ENCODE data around the gene RELA.

The RELA gene

DNA sequence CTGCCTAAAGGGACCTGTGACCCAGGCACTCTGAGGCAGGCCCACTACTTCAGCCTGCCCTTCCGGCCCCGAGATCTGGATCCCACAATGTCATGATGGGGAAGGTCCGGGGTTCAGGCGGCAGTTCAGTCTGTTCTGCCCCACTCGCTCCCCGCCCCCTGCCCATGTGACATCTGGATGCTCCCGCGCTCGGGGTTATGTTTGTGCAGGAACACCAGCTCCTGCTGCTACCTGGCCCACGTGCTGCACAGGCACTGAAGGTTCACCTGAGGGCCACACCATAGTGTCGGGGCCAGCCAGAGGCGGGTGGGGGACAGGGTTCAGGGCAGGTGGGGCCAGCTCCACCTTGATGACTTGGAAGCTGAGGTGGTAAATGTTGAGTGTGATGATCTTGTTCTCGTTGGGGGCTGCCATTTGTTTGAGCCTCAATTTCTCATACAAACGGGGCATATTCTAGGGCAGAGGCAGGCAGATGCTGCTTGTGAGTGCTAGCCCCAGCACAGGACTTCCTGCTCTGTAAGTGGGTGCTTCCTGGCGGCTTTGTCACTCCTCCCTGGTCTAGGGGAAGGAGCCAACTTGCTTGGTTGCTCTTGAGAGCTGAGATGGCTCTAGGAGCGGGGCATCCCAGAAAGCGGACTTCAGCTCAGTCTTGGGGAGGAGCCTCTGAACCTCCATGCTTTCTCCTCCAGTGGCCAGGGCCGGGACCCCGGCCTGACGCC, 29.2 kb downstream of the RELA start:
- DNase-seq (ENCODE audit: low read depth in 2 of 2): no peak

DNA sequence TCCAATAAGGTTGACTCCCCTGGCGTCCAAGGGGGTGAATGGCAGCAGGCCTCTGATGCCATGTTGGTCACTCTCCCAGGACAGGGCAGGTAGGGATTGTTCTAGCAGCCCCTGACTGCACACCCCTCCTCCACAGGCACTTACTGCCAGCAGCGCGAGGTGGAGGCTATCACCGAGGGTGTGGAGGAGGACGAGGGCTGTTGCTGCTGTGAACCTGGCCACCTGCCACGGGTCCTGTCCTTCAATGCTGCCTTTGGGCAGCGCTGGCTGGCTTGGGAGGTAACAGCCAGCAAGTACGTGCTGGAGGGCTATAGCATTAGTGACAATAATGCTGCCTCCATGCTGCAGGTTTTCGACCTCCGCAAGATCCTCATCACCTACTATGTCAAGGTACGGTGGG, 32.5 kb downstream of the RELA start:
- DNase-seq (ENCODE audit: low read depth in 2 of 2): no peak

DNA sequence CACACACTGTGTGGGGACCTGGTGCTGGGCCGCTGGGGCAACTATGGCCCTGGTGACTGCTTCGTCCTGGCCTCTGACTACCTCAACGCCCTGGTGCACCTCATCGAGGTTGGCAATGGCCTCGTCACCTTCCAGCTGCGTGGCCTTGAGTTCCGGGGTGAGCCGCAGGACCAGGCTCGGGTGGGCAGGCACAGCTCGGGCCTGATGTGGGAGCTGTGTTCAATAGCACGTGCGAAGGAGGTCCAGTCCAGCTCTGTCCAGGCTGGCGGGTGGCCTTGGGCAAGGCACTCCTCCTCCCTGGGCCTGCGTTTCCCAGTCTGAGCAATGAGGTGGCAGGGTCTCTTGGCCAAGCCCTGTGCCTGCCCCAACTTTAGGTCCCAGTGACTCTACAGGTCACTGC, 33.1 kb downstream of the RELA start:
- DNase-seq (ENCODE audit: low read depth in 2 of 2): no peak

GRCh38 chr11:65627202-65627601, 35.5 kb downstream of the RELA start:
- no peak for DNase-seq (ENCODE audit: low read depth in 2 of 2)

- DNase-seq (ENCODE audit: low read depth in 2 of 2): no peak
Measured at GRCh38 chr11:65625628-65626342, 36.9 kb downstream of the RELA start.

- no peak for DNase-seq (ENCODE audit: low read depth in 2 of 2)
Measured at GRCh38 chr11:65624931-65625627, 37.6 kb downstream of the RELA start.

GRCh38 chr11:65623852-65624616, 38.7 kb downstream of the RELA start:
- no peak for DNase-seq (ENCODE audit: low read depth in 2 of 2)

- DNase-seq (ENCODE audit: low read depth in 2 of 2): no peak
Measured at GRCh38 chr11:65623177-65623576, 39.5 kb downstream of the RELA start.

- no peak for DNase-seq (ENCODE audit: low read depth in 2 of 2)
Measured at GRCh38 chr11:65622011-65622410, 40.7 kb downstream of the RELA start.

GRCh38 chr11:65621460-65621859, 41.3 kb downstream of the RELA start:
- DNase-seq (ENCODE audit: low read depth in 2 of 2): no peak

GRCh38 chr11:65620666-65621065, 42.0 kb downstream of the RELA start:
- no peak for DNase-seq (ENCODE audit: low read depth in 2 of 2)

DNA sequence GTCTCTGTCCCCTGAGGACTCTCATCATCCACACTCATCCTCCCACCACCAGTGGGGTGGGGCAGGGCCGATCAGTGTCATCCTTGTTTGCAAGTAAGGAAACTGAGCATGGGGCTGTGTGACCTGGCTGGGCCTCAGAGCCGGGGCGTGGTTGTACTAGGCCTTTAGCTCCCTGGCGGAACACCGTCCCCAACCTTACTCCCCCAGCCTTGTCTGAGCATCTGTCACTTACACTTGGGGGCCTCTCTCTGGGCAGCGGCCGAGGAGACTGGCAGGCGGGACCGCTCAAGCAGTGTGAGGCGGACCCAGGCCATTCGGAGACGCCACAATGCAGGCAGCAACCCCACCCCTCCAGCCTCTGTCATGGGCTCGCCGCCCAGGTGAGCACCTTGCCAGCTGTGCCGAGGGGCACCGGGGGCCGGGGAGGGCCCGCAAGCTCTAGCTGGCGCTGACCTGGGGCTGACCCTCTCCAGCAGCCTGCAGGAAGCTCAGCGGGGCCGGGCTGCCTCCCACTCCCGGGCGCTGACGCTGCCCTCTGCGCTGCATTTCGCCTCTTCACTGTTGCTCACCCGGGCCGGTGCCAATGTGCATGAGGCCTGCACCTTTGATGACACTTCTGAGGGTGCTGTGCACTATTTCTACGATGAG, 43.3 kb downstream of the RELA start:
- no peak for DNase-seq (ENCODE audit: low read depth in 2 of 2)

GRCh38 chr11:65618763-65619162, 44.0 kb downstream of the RELA start:
- no peak for DNase-seq (ENCODE audit: low read depth in 2 of 2)

DNA sequence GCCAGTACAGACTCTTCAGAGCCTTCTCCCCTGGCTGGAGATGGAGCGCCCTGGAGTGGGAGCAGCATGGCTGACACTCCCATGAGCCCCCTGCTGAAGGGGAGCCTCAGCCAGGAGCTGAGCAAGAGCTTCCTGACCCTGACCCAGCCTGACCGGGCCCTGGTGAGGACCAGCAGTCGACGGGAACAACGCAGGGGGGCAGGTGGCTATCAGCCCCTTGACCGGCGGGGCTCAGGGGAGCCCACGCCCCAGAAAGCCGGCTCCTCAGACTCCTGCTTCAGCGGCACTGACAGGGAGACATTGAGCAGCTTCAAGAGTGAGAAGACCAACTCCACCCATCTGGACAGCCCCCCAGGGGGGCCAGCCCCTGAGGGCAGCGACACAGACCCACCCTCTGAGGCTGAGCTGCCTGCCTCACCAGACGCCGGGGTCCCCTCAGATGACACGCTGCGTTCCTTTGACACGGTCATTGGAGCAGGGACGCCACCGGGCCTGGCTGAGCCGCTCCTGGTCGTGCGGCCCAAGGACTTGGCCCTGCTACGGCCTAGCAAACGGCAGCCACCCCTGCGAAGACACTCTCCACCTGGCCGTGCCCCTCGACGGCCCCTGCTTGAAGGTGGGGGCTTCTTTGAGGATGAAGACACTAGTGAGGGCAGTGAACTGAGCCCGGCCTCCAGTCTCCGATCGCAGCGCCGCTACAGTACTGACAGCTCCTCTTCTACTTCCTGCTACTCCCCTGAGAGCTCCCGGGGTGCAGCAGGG, 44.5 kb downstream of the RELA start:
- DNase-seq (ENCODE audit: low read depth in 2 of 2): no peak

DNA sequence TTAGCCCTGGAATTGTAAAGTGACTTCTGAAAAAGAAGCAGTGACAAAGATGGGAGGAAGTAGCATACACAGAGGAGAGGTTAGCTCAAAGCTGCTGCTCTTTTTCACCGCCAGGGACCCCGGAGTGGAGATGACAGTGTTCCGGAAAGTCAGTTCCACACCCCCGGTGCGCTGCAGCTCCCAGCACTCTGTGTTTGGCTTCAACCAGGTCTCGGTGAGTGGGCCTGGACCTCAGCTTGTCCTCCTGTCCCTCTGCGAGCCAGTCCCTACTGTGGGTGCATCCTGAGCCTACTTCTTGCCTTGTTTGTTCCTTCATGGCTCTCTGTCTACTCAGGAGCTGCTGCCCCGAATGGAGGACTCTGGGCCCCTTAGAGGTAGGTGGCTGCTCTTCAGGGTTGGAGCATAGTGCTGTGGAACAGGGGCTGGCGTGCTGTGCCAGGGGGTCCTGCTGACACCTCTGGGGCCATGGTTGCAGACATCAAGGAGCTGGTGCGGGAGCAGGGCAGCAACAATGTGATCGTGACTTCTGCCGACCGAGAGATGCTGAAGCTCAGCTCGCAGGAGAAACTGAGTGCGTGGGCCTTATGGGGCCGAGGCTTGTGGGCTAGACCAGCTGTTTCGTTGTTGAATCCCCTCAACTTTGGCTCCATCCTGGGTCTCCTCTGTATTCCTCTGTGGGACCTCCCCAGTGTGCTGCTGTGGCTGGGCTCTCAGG, 45.4 kb downstream of the RELA start:
- no peak for DNase-seq (ENCODE audit: low read depth in 2 of 2)

- DNase-seq (ENCODE audit: low read depth in 2 of 2): no peak
Measured at GRCh38 chr11:65616575-65617001, 46.1 kb downstream of the RELA start.

DNA sequence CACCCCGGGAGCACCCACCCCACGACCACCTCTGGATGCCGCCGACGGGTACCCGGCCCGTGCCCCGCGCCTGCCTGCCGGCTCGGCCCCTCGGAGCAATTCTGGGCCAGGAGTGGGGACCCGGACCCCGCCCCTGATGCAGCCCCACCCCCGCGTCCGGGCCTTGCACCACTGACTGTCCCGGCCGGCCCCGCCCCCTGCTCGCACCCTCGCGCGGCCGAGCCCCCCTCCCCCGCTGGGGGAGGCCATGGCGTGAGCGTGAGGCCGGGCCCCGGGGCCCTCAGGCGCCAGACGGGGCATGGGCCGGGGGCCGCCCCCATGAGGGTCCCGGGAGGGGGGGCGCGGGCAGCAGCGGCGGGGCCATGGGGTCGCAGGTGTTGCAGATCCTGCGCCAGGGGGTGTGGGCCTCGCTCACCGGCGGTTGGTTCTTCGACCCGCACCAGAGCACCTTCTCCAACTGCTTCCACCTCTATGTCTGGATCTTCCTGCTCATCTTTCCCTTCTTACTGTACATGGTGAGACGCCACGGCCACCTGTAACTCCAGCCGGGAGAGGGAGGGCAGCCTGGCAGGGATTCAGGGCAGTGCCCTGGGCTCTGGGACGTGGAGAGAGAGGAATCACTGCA, 46.7 kb downstream of the RELA start:
- peak in 1 of 2 donors; percentile 45 for DNase-seq (ENCODE audit: low read depth in 2 of 2)

- peak; percentile 100 for DNase-seq (ENCODE audit: low read depth in 2 of 2)
Measured at GRCh38 chr11:65615229-65615949, 47.3 kb downstream of the RELA start, which contains the start of gene PCNX3. PCNX3 (plus strand) TSS chr11:65615776; CDS start chr11:65616312, 536 bp downstream.

Data from stimulated activated CD8-positive, alpha-beta memory T cell treated with anti-CD3 and anti-CD28 coated beads, Interleukin-7, amount 100 ng/mL, for 4 hours (primary cell).